HUES6 (cell line): Measurements from ENCODE around the gene FAM209B.

Experiments
- H3K27ac ChIP-seq: 2 replicates; pipeline ENCODE4 v1.7.0; 2013; ENCODE audit warnings: low read depth, mild to moderate bottlenecking, low read length, inconsistent platforms
- H3K27me3 ChIP-seq: 2 replicates; pipeline ENCODE4 v1.6.1; 2013; ENCODE audit warnings: low read length; ENCODE audit not compliant: control insufficient read depth, insufficient read depth
- H3K36me3 ChIP-seq: 2 replicates; pipeline ENCODE4 v1.6.1; 2013; ENCODE audit warnings: low read length; ENCODE audit not compliant: control insufficient read depth, insufficient read depth
- H3K4me1 ChIP-seq: 2 replicates; pipeline ENCODE4 v1.6.1; 2013; ENCODE audit warnings: low read length; ENCODE audit not compliant: control insufficient read depth, insufficient read depth
- H3K4me3 ChIP-seq: 2 replicates; pipeline ENCODE4 v1.5.1; 2013; ENCODE audit warnings: low read depth, low read length
- H3K9ac ChIP-seq: one replicate; pipeline ENCODE4 v1.6.1; 2013; ENCODE audit warnings: mild to moderate bottlenecking, low read length
- H3K9me3 ChIP-seq: 2 replicates; pipeline ENCODE4 v1.6.1; 2013; ENCODE audit warnings: low read depth, low read length; ENCODE audit not compliant: control insufficient read depth, insufficient read depth

FAM209B gene

DNA sequence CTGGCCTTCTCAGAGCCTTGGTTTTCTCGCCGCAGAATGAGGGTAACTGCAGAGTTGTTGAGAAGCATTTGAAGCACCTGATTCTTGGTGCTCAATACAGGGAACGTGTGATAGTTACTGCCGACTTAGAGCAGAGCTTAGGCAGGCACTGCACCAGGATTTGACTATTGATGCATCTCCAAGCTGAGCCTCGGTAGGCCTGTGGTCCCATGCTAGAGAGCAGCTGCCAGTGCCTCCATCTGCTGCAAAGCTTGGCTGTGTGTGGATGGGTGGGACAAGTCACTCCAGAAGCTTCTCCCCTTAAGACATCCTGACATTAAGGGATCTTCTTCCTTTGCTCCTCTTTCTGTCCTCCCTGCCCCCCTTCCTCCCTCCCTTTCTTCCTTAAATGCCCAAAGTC lies 40.9 kb downstream of the FAM209B start:
- no peaks in the 10 kb centered on the region for H3K27me3 ChIP-seq
- no peak overlapping the region for H3K9ac ChIP-seq
- no peaks in the 10 kb centered on the region for H3K9me3 ChIP-seq
- H3K4me1 ChIP-seq, result peaks cover under 1% of the 10 kb centered on the region
- H3K36me3 ChIP-seq, result no peaks in the 10 kb centered on the region
- H3K27ac ChIP-seq, result no peak overlapping the region
- no peak overlapping the region for H3K4me3 ChIP-seq

DNA sequence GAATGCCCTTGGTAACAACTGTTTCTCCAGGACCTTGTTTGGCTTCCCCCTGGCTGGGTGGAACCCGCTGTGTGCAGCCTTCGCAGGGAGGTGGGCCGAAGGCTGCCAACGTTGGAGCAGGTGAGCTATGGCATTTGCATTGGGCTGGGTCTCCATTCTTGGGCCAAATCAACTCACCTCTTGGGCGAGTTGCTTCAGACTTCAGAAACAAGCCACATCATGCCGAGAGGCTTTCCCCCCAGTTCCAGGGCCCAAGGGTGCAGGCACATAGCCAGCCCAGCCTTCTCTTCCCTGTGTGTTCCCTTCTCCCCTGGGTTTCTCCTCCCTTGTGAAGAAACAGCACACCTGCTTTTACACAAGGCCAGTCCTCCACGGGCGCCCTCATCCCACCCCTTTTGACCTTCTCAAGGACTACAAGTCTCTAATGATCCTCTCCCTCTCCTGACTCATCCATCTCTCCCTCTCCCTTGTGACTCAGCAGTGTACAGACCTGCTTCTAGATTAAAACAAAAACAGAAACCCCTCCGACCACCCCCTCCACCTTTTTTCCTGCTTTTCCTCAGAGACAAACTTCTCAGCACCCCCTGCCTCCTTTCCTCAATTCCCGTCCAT lies 41.6 kb downstream of the FAM209B start:
- Histone ChIP-seq H3K4me1 (peaks cover 7% of the 10 kb centered on the region), H3K9me3 (no peaks in the 10 kb centered on the region), H3K36me3 (no peaks in the 10 kb centered on the region), H3K9ac (no peak overlapping the region), H3K27me3 (no peaks in the 10 kb centered on the region), H3K27ac (no peak overlapping the region), H3K4me3 (no peak overlapping the region)

DNA sequence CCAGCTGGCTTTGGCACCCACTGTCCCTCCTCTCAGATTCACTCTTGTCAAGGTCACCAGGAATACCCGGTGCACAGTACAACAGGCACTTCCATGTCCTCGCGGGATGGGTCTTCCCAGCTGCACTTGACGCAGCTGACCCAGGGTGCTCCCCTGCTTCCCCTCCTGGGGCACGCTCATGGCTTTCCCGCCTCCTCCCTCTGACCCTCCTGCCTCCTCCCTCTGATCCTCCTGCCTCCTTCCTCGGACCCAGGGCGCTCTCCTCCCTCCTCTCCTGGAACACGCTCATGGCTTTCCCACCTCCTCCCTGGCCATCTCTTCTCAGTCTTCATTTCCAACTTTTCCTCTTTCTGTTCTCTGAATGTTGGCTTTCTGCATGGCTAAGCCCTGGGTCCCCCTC lies 42.1 kb downstream of the FAM209B start:
- peaks cover 9% of the 10 kb centered on the region for H3K4me1 ChIP-seq
- H3K36me3 ChIP-seq, result no peaks in the 10 kb centered on the region
- no peaks in the 10 kb centered on the region for H3K9me3 ChIP-seq
- H3K4me3 ChIP-seq, result no peak overlapping the region
- H3K27me3 ChIP-seq, result no peaks in the 10 kb centered on the region
- no peak overlapping the region for H3K9ac ChIP-seq
- no peak overlapping the region for H3K27ac ChIP-seq

DNA sequence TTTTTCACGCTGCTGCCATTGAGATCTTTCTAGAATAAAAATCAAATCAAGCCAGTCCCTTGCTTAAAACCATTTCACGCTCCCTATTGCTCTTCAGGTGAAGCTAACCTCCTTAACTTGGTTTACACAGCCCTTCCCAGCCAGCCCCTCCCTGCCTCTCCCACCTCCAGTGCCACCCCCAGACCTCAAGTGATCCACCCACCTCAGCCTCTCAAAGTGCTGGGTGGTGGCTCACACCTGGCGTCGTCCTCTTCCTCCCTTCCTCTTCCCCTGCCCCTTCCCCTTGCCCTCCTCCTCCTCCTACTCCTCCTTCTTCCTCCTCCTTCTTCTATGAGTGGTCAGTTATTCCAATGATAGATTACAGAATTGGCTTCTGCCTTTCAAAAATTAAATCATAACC lies 42.9 kb downstream of the FAM209B start:
- Histone ChIP-seq H3K4me1 (peaks cover 9% of the 10 kb centered on the region), H3K27ac (no peak overlapping the region), H3K36me3 (no peaks in the 10 kb centered on the region), H3K9me3 (no peaks in the 10 kb centered on the region), H3K4me3 (no peak overlapping the region), H3K9ac (no peak overlapping the region), H3K27me3 (no peaks in the 10 kb centered on the region)

DNA sequence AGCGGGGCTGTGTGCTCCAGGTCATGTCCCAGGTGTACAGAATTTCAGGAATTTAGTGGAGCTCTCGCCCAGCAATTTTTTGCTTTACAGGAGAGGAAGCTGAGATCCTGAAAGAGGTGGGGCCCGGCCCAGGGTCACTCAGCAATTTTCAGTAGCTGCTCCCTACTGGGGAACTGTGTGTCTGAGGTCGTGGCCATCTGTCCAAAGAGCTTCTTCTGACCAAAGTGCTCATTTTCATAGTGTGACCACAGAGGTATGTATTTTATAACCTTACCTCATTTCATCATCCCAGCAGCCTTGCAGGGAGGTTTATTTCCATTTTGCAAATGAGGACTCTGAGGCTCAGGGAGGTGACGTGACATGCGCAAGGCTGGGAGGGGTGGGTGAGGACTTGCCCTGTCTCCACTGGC lies 46.3 kb downstream of the FAM209B start:
- no peaks in the 10 kb centered on the region for H3K9me3 ChIP-seq
- no peaks in the 10 kb centered on the region for H3K27me3 ChIP-seq
- H3K4me3 ChIP-seq, result no peak overlapping the region
- no peak overlapping the region for H3K9ac ChIP-seq
- H3K4me1 ChIP-seq, result peaks cover 9% of the 10 kb centered on the region
- H3K27ac ChIP-seq, result no peak overlapping the region
- no peaks in the 10 kb centered on the region for H3K36me3 ChIP-seq

DNA sequence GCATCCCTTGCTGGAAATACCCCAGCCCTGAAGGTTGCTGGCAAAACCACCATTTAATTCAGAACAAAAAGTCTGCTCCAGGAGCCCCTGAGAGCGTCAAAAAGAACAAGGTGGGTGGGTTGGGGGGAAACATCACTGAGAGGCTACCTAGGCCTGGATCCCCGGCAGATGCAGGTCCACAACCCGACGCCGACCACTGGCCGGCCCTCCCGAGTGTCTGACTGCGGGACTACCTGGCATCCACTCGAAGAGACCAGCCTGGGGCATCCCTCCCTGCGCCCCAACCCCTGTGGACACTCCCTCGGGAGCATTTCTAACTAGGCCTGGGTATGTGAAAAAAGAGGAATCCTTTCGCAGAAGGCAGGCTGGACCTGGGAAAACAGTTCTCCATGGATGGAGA lies 47.2 kb downstream of the FAM209B start:
- H3K36me3 ChIP-seq, result no peaks in the 10 kb centered on the region
- H3K9ac ChIP-seq, result no peak overlapping the region
- H3K27ac ChIP-seq, result no peak overlapping the region
- peaks cover 17% of the 10 kb centered on the region for H3K4me1 ChIP-seq
- no peaks in the 10 kb centered on the region for H3K9me3 ChIP-seq
- H3K27me3 ChIP-seq, result no peaks in the 10 kb centered on the region
- no peak overlapping the region for H3K4me3 ChIP-seq

DNA sequence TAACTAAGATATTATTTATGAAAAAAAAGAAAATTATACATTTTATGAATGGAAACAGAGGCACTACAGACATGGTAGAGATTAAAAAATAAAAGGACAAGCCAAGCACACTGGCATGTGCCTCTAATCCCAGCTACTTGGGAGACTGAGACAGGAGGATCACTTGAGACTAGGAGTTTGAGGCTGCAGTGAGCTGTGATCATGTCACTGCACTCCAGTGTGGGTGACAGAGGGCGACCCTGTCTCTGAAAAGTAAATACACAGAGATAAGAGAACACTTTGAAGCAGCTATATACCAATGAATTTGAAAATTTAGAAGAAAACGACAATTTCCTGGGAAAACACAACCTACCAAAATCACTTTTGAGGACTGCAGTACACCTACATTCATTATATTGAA lies 48.7 kb downstream of the FAM209B start:
- H3K27me3 ChIP-seq, result no peaks in the 10 kb centered on the region
- peaks cover 17% of the 10 kb centered on the region for H3K4me1 ChIP-seq

DNA sequence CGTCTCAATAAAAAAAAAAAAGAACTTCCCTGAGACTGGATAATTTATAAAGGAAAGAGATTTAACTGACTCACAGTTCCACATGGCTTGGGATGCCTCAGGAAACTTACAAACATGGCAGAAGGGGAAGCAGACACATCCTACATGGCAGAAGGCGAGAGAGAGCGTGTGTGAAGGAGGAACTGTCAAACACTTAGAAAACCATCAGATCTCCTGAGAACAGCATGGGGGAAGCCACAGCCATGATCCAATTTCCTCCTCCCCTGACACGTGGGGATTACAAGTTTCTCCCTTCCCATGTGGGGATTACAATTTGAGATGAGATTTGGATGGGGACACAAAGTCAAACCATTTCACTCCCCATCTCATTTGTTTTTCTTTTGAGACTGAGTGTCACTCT lies 49.5 kb downstream of the FAM209B start:
- Histone ChIP-seq H3K36me3 (no peaks in the 10 kb centered on the region), H3K9ac (no peak overlapping the region), H3K9me3 (no peaks in the 10 kb centered on the region), H3K4me1 (peaks cover 17% of the 10 kb centered on the region), H3K27ac (no peak overlapping the region), H3K4me3 (no peak overlapping the region), H3K27me3 (no peaks in the 10 kb centered on the region)

More for the DNA sequence above, 48.7 kb downstream of the FAM209B start:
- Histone ChIP-seq H3K4me3 (no peak overlapping the region), H3K9me3 (no peaks in the 10 kb centered on the region), H3K9ac (no peak overlapping the region), H3K27ac (no peak overlapping the region), H3K36me3 (no peaks in the 10 kb centered on the region)

DNA sequence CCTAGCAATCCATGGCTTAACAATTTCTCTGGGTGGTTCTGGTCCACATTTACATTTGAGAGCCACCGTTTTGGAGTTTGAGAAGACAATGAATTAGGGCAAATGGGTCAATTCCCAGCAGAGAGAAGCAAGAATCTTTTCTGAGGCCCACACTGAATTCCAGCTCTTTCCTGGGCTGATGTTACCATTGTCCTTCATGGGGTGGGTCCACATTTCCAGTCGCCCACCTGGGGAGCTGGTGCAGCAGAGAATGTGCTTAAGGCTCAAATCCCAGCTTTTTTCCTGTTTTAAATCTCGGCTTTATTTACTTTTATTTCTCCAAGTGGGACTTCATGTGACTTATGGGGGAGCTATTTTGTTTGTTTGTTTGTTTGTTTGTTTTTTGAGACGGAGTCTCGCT lies 51.9 kb downstream of the FAM209B start:
- Histone ChIP-seq H3K36me3 (no peaks in the 10 kb centered on the region), H3K4me3 (no peak overlapping the region), H3K27ac (no peak overlapping the region), H3K27me3 (no peaks in the 10 kb centered on the region), H3K4me1 (peaks cover 8% of the 10 kb centered on the region; the same call in 1 of the 2 replicates), H3K9ac (no peak overlapping the region), H3K9me3 (no peaks in the 10 kb centered on the region)
